Breast epithelium (tissue), 3 donors: Measurements from ENCODE around the gene SLFN13.

Experiments
- CTCF ChIP-seq, 3 donors: fragments of 450-650 bp; IDR thresholded peaks; one replicate each; pipeline ENCODE4 v1.5.1; 2016 to 2017; ENCODE audit warnings: antibody characterized with exemption in 3 of 3, mild to moderate bottlenecking in 3 of 3, moderate library complexity in 3 of 3
- POLR2A ChIP-seq: fragments of 450-650 bp; IDR thresholded peaks from one replicate; pipeline ENCODE4 v1.6.1; 2016; ENCODE audit warnings: antibody characterized with exemption, mild to moderate bottlenecking, moderate library complexity

- TF ChIP-seq CTCF (IDR thresholded peaks at IDR 0.05) (no peak), POLR2A (no peak)
Measured at GRCh38 chr17:35468475-35468874, 19.9 kb upstream of the SLFN13 start.
